HepG2 (cell line): ENCODE results near the gene RPL38. TPM values are rescaled to one million over a fixed set of nuclear protein-coding genes. Genes with fewer than 3 reads are reported as not detected.

Experiments used
- BRF2 ChIP-seq: sonication (generic); formaldehyde crosslinking; IDR thresholded peaks from 2 replicates; pipeline ENCODE4 v1.8.1; 2022; ENCODE audit warnings: mild to moderate bottlenecking, missing genetic modification reagents
- CHD4 ChIP-seq: fragments of 200-600 bp; sonication (generic); IDR thresholded peaks from 2 replicates; pipeline ENCODE4 v1.7.0; 2017; ENCODE audit warnings: mild to moderate bottlenecking, low read length, borderline replicate concordance
- CREBL2 ChIP-seq: sonication (generic); formaldehyde crosslinking; IDR thresholded peaks from 2 replicates; pipeline ENCODE4 v1.8.1; 2023; ENCODE audit warnings: missing genetic modification reagents, mild to moderate bottlenecking, borderline replicate concordance
- DZIP1 ChIP-seq: sonication (generic); formaldehyde crosslinking; IDR thresholded peaks from 2 replicates; pipeline ENCODE4 v1.5.0; 2020; ENCODE audit warnings: mild to moderate bottlenecking, missing genetic modification reagents
- HNRNPH1 ChIP-seq: fragments of 200-400 bp; formaldehyde crosslinking; optimal IDR thresholded peaks from 2 replicates; pipeline ENCODE3; 2017; ENCODE audit warnings: mild to moderate bottlenecking, low read depth, low read length
- LBX2 ChIP-seq: sonication (generic); formaldehyde crosslinking; IDR thresholded peaks from 2 replicates; pipeline ENCODE4 v1.5.0; 2020; ENCODE audit warnings: missing genetic modification reagents, mild to moderate bottlenecking, borderline replicate concordance
- NCOA2 ChIP-seq: sonication (generic); formaldehyde crosslinking; IDR thresholded peaks from 2 replicates; pipeline ENCODE4 v1.8.0; 2022; ENCODE audit warnings: inconsistent platforms
- NFIC ChIP-seq: IDR thresholded peaks from 2 replicates; pipeline ENCODE4 v1.6.1; 2012; ENCODE audit warnings: mild to moderate bottlenecking, low read length, inconsistent platforms
- RFXAP ChIP-seq: sonication (generic); formaldehyde crosslinking; IDR thresholded peaks from 2 replicates; pipeline ENCODE4 v1.4.0; 2020; ENCODE audit warnings: missing genetic modification reagents, borderline replicate concordance
- SETDB1 ChIP-seq: sonication (generic); formaldehyde crosslinking; IDR thresholded peaks from 2 replicates; pipeline ENCODE4 v1.5.1; 2020; ENCODE audit warnings: missing genetic modification reagents, mild to moderate bottlenecking, borderline replicate concordance
- SIN3A ChIP-seq: IDR thresholded peaks from 2 replicates; pipeline ENCODE4 v1.6.1; 2011; ENCODE audit warnings: low read depth, mild to moderate bottlenecking, control low read depth, low read length, borderline replicate concordance
- TP53 ChIP-seq: sonication (generic); formaldehyde crosslinking; conservative IDR thresholded peaks from 2 replicates; pipeline ENCODE4 v1.4.0; 2020; ENCODE audit warnings: missing genetic modification reagents
- ZBTB8A ChIP-seq: sonication (generic); formaldehyde crosslinking; IDR thresholded peaks from 2 replicates; pipeline ENCODE4 v1.4.0; 2020; ENCODE audit warnings: mild to moderate bottlenecking, low read depth, missing genetic modification reagents, borderline replicate concordance
- ZHX1 ChIP-seq: sonication (generic); formaldehyde crosslinking; IDR thresholded peaks from 2 replicates; pipeline ENCODE4 v1.8.1; 2022; ENCODE audit warnings: low read depth, mild to moderate bottlenecking, missing genetic modification reagents
- ZNF354B ChIP-seq: sonication (generic); formaldehyde crosslinking; IDR thresholded peaks from 2 replicates; pipeline ENCODE4 v1.8.0; 2022; ENCODE audit warnings: mild to moderate bottlenecking, missing genetic modification reagents
- ZNF496 ChIP-seq: sonication (generic); formaldehyde crosslinking; IDR thresholded peaks from 2 replicates; pipeline ENCODE4 v1.8.1; 2023; ENCODE audit warnings: mild to moderate bottlenecking, moderate library complexity, missing genetic modification reagents; ENCODE audit not compliant: insufficient replicate concordance
- ZNF552 ChIP-seq: sonication (generic); formaldehyde crosslinking; IDR thresholded peaks from 2 replicates; pipeline ENCODE4 v1.9.0; 2022; ENCODE audit warnings: missing genetic modification reagents, mild to moderate bottlenecking, borderline replicate concordance
- ZNF704 ChIP-seq: sonication (generic); formaldehyde crosslinking; IDR thresholded peaks from 2 replicates; pipeline ENCODE4 v1.8.1; 2023; ENCODE audit warnings: mild to moderate bottlenecking, inconsistent platforms, moderate library complexity, missing genetic modification reagents, borderline replicate concordance
- ZNF777 ChIP-seq: sonication (generic); formaldehyde crosslinking; IDR thresholded peaks from 2 replicates; pipeline ENCODE4 v1.4.0; 2020; ENCODE audit warnings: missing genetic modification reagents
- polyA plus RNA-seq, 8 experiments: library from polyadenylated mRNA; depleted of rRNA in 3 of 8; stranded (reverse) in 7 of 8; unstranded in 1 of 8; fragments of >200 nt; fragmentation: Illumina TruSeq in 4 of 8; extraction: Trizol in 4 of 8; gene quantifications; 2 replicates each; pipeline versions ENCODE4 v1.2.1 to v1.2.3, GENCODE V29; 2011 to 2016; ENCODE audit warnings: low read depth in 4 of 8, missing spikeins in 1 of 8, mixed read lengths in 1 of 8; ENCODE audit not compliant: insufficient read depth in 1 of 8
- total RNA-seq, 5 experiments: library from RNA; depleted of rRNA; stranded (reverse); fragments of >200 nt; fragmentation: Illumina TruSeq; extraction: Trizol; gene quantifications; 2 replicates each; pipeline ENCODE4 v1.2.3, GENCODE V29; 2016; ENCODE audit warnings: low read depth in 1 of 5

Gene RPL38
- total and polyA plus RNA-seq, 2 of the 13 experiments (the other 11 are each of a cell fraction or from before 2014, with no cell fraction given): 2,370 to 2,372 TPM

GRCh38 chr17:74203439-74204240 is at the start of gene RPL38 (continued):
- TF ChIP-seq SETDB1 (CRISPR knock-in tag): no peak
- TF ChIP-seq HNRNPH1: peak; percentile 43
- TF ChIP-seq DZIP1 (CRISPR knock-in tag): peak; percentile 21; the same call in 1 of the 2 replicates
- peak; percentile 70; the same call in 1 of the 2 replicates for TF ChIP-seq RFXAP
- no peak; the same call in 1 of the 2 replicates for TF ChIP-seq ZNF552 (CRISPR knock-in tag)
- TF ChIP-seq ZNF354B (CRISPR knock-in tag): 0 out of 2 replicates have a peak, but pooled peaks have one; percentile 60
- TF ChIP-seq ZBTB8A (CRISPR knock-in tag): peak; percentile 95
- TF ChIP-seq ZNF777 (CRISPR knock-in tag): no peak
- no peak for TF ChIP-seq TP53 (CRISPR knock-in tag)
- no peak for TF ChIP-seq NFIC
- no peak for TF ChIP-seq ZHX1 (CRISPR knock-in tag)
- TF ChIP-seq NCOA2 (CRISPR knock-in tag): peak; percentile 76
- TF ChIP-seq SIN3A: peak; percentile 90; the same call in 1 of the 2 replicates
- peak; percentile 38; the same call in 1 of the 2 replicates for TF ChIP-seq LBX2 (CRISPR knock-in tag)
- no peak for TF ChIP-seq ZNF704 (CRISPR knock-in tag)
- TF ChIP-seq CREBL2 (CRISPR knock-in tag): peak; percentile 54; the same call in 1 of the 2 replicates
- peak; percentile 77; the same call in 1 of the 2 replicates for TF ChIP-seq BRF2 (CRISPR knock-in tag)
- TF ChIP-seq CHD4: no peak
- no peak for TF ChIP-seq ZNF496
